ENCODE results near the gene PFKM. TPM values are rescaled to one million over a fixed set of nuclear protein-coding genes. Genes with fewer than 3 reads are reported as not detected.

PFKM gene
- total and polyA plus RNA-seq, 2 donors (not counting 3 experiments of a cell fraction or from before 2014, with no cell fraction given), result 53.4 to 74.4 TPM

GRCh38 chr12:48125985-48126384, 6.8 kb downstream of the PFKM start:
- Histone ChIP-seq H3K4me2 (ENCODE audit: insufficient read depth, low read length) (no peak overlapping the region), H4K20me1 (replicated peaks; ENCODE audit: control insufficient read depth, extremely low read depth, insufficient read depth, low read length) (no peaks in the 10 kb centered on the region), H3K9ac (replicated peaks; ENCODE audit: extremely low read depth, insufficient read depth, low read length) (no peak overlapping the region), H3K27me3 (ENCODE audit: control insufficient read depth in 2 of 2, insufficient read depth in 2 of 2, low read length in 2 of 2) (no peaks in the 10 kb centered on the region), H3K9me1 (replicated peaks; ENCODE audit: control insufficient read depth, extremely low read depth, insufficient read depth, low read length) (no peaks in the 10 kb centered on the region), H3K4me1 (ENCODE audit: control insufficient read depth, extremely low read depth, insufficient read depth, low read length) (peaks cover 5% of the 10 kb centered on the region), H3K79me2 (ENCODE audit: control insufficient read depth, insufficient read depth, low read length) (peaks cover 9% of the 10 kb centered on the region), H3K4me3 (replicated peaks in 1 of 3; ENCODE audit: insufficient read depth in 1 of 3, low read depth in 1 of 3, low read length in 3 of 3) (no peak overlapping the region), H2AFZ (ENCODE audit: low read depth, low read length) (no peak overlapping the region), H3K9me3 (replicated peaks; ENCODE audit: control insufficient read depth, insufficient read depth, low read length) (no peaks in the 10 kb centered on the region), H3K36me3 (ENCODE audit: control insufficient read depth in 2 of 2, extremely low read depth in 1 of 2, insufficient read depth in 2 of 2, low read length in 2 of 2) (peaks cover 11 to 13% of the 10 kb centered on the region in 2 experiments), H3K27ac (ENCODE audit: insufficient read depth, low read depth, low read length) (no peak overlapping the region)
- dilution Hi-C loops (cut with MboI; ENCODE audit: extremely low pct_ligation_motif_present, low sequenced_read_pairs), result no loop called here
- POLR2A ChIA-PET, result no interaction called here
- CTCF ChIA-PET, result no interaction called here
- TF ChIP-seq EZH2 (IDR thresholded peaks at IDR 0.05; ENCODE audit: borderline replicate concordance, low read depth, low read length, severe bottlenecking) (no peak), POLR2AphosphoS5 (IDR thresholded peaks at IDR 0.05; ENCODE audit: insufficient read depth, low read depth, low read length) (no peak), MYC (IDR thresholded peaks at IDR 0.05; ENCODE audit: low read depth, low read length) (no peak)
- BruUV-seq (replicated peaks), result no TSS peak
- no peak for FAIRE-seq
- DNase-seq (ENCODE audit: low read depth, low spot score), result no peak
- intact Hi-C loops (cut with micrococcal nuclease), result no loop called here

GRCh38 chr12:48126953-48127630, 7.9 kb downstream of the PFKM start:
- Histone ChIP-seq H3K27me3 (ENCODE audit: control insufficient read depth in 2 of 2, insufficient read depth in 2 of 2, low read length in 2 of 2) (no peaks in the 10 kb centered on the region), H2AFZ (ENCODE audit: low read depth, low read length) (no peak overlapping the region), H3K4me1 (ENCODE audit: control insufficient read depth, extremely low read depth, insufficient read depth, low read length) (peaks cover 3% of the 10 kb centered on the region), H3K27ac (ENCODE audit: insufficient read depth, low read depth, low read length) (no peak overlapping the region), H3K9ac (replicated peaks; ENCODE audit: extremely low read depth, insufficient read depth, low read length) (no peak overlapping the region), H3K9me3 (replicated peaks; ENCODE audit: control insufficient read depth, insufficient read depth, low read length) (no peaks in the 10 kb centered on the region), H3K4me2 (ENCODE audit: insufficient read depth, low read length) (no peak overlapping the region), H3K79me2 (ENCODE audit: control insufficient read depth, insufficient read depth, low read length) (peaks cover 4% of the 10 kb centered on the region), H4K20me1 (replicated peaks; ENCODE audit: control insufficient read depth, extremely low read depth, insufficient read depth, low read length) (no peaks in the 10 kb centered on the region), H3K4me3 (replicated peaks in 1 of 3; ENCODE audit: insufficient read depth in 1 of 3, low read depth in 1 of 3, low read length in 3 of 3) (no peak overlapping the region), H3K36me3 (ENCODE audit: control insufficient read depth in 2 of 2, extremely low read depth in 1 of 2, insufficient read depth in 2 of 2, low read length in 2 of 2) (peaks cover 13% of the 10 kb centered on the region in 2 experiments), H3K9me1 (replicated peaks; ENCODE audit: control insufficient read depth, extremely low read depth, insufficient read depth, low read length) (no peaks in the 10 kb centered on the region)
- intact Hi-C loops (cut with micrococcal nuclease), result no loop called here
- BruUV-seq (replicated peaks), result no TSS peak
- ChIA-PET CTCF (no interaction called here), POLR2A (no interaction called here)
- dilution Hi-C loops (cut with MboI; ENCODE audit: extremely low pct_ligation_motif_present, low sequenced_read_pairs), result no loop called here
- no peak for TF ChIP-seq JUN (IDR thresholded peaks at IDR 0.05; ENCODE audit: borderline replicate concordance, insufficient read depth, insufficient read length, low read depth)
- TF ChIP-seq FOS (IDR thresholded peaks at IDR 0.05; ENCODE audit: borderline replicate concordance, insufficient read depth, low read length), result no peak
- no peak for TF ChIP-seq GATA2 (IDR thresholded peaks at IDR 0.05; ENCODE audit: insufficient read depth, insufficient read length, low read depth, low read length)
- no peak for DNase-seq (ENCODE audit: low read depth, low spot score)
- FAIRE-seq, result no peak
